C4-2B (cell line): ENCODE data around the gene MICAL3.

ENCODE experiments used
- H3K27ac ChIP-seq: fragments of 450-650 bp; 2 replicates; pipeline ENCODE4 v1.5.1; 2017
- ZFX ChIP-seq: fragments of 450-650 bp; IDR thresholded peaks from 2 replicates; pipeline ENCODE4 v1.6.1; 2017
- TF ChIP-seq, protein P1 (sequence below): fragments of 450-650 bp; conservative IDR thresholded peaks from 2 replicates; pipeline ENCODE4 v1.5.1; 2017; ENCODE audit warnings: mild to moderate bottlenecking

MICAL3 gene

DNA sequence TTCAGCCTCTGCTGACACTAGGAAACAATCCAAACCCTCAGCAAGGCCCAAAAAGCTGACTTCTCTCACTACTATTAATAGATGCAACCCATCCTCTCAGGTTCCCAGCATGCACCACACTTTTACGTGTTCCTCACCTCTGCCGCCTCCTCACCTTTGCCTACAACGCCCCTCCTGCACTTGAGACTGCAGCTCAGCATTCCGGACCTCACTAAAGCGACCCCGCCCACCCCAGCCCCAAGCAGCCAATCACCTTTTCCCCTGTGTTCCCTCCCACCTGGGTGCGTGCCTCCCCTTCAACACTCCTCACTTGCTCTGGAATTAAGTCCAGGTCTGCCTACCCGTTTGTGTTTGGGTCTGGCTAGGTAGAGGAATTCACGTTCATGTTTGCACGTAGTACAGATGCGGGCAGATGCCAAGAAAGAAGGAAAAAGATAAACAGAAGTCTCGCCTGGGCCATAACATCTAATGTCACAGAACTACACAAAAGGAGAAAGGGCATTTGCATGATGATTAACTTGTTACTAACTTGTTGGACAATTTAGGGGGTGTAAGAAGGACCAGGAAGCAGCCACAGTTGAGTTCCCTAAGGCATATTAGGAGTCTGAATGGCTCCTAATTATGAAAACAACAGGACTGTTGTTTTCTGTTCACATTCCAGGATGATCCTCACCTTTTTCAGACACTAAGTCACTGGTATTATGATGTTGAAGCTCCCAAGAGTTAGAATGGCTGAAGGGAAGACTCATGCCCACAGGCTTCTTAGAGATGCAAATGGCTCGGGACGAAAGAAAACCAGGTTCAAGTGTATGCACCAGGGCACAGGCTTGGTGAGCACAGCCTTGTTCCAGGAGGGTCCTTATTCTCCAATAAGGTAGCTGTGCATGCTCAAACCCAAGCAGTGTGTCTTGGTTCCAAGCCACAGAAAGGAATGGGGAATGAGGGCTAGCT, 102.2 kb downstream of the MICAL3 start:
- no peak for TF ChIP-seq ZFX
- TF ChIP-seq, protein P1, sequence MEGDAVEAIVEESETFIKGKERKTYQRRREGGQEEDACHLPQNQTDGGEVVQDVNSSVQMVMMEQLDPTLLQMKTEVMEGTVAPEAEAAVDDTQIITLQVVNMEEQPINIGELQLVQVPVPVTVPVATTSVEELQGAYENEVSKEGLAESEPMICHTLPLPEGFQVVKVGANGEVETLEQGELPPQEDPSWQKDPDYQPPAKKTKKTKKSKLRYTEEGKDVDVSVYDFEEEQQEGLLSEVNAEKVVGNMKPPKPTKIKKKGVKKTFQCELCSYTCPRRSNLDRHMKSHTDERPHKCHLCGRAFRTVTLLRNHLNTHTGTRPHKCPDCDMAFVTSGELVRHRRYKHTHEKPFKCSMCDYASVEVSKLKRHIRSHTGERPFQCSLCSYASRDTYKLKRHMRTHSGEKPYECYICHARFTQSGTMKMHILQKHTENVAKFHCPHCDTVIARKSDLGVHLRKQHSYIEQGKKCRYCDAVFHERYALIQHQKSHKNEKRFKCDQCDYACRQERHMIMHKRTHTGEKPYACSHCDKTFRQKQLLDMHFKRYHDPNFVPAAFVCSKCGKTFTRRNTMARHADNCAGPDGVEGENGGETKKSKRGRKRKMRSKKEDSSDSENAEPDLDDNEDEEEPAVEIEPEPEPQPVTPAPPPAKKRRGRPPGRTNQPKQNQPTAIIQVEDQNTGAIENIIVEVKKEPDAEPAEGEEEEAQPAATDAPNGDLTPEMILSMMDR = no peak
- H3K27ac ChIP-seq = peak overlapping the region; percentile 61; the same call in 1 of the 2 replicates

DNA sequence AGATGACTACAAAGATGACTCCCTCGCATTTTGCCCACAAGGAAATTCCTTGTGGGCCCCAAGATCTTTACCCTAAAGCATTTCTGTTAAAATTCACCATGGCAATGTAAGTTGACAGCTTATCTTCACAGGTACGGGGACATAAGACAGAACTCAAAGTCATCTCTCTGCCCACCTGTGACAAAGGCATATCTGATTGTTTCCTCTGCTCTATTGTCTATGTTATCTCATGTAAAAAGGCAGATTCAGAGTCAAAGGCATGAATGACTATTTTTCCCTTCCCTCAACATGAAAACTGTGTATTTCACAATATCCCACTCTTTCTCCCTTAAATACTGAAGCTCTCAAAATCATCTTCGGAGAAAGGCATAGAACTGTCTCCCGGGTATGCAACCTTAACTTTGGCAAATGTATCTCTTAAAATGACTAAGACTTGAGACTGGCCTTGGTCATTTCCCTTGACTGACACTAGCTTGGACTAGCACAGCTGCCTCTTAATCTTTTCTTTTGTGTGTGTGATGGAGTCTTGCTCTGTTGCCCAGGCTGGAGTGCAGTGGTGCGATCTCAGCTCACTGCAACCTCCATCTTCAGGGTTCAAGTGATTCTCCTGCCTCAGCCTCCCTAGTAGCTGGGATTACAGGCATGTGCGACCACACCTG, 103.2 kb downstream of the MICAL3 start:
- TF ChIP-seq, protein P1 = no peak
- no peak for TF ChIP-seq ZFX
- H3K27ac ChIP-seq = no peak overlapping the region

DNA sequence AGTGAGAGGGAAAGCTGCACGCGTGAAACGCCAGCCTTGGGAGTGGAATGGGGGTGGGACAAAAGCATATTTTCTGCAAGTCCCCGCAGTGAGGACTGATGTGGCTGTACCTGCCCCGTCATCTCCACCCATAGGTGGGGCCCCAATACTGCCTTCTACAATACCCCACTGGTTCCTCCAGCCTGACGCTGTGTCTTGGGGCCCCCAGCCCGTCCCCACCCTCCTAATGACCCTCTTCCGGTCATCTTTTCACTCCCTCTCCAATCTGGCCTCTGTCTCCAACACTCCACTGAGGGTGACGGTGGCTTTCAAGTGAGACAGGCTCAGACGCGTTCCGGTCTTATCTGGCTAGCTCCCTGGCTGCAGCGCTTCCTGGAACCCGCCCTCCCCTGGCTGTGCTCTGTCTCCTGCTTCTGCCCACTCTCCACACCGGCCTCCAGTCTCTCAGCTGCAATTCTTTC, 104.2 kb downstream of the MICAL3 start:
- no peak overlapping the region for H3K27ac ChIP-seq

DNA sequence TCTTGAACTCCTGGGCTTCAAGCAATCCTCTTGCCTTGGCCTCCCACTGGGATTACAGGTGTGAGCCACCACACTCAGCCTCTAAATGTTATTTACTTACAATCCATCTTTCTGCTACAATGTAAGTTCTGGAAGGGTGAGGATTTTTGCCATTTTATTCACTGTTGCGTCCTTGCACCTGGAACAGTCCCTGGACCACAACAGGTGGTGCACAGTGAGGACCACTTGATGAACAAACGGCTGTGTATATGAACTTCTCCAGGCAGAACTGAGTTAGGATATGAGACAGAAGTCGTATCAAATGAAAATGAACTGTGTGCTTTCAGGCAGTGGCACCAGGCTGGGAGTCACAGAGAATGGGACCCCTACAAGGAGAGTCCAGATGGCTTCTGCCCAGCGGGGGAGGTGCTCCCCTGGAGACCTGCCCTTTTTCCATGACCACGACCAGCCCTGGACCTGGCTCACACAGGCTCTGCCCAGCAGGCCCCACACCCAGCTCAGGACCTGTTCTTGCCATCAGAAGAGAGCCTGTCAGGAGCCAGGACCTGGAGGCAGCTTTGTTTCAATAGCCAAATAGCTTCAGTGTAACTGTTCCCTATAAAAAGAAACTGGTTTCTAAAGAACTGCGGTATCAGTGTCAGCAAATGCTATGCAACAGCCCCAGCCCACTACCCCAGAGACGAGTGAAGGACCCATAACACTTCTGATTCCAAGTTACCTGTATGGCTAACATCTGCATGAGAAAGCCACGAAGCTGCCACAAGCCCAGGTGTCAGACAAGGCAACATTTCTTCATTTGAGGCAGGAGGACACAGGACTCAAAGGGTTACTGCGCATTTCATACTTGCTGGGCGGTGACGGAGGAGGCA, 104.9 kb downstream of the MICAL3 start:
- no peak overlapping the region for H3K27ac ChIP-seq
- TF ChIP-seq, protein P1 = no peak
- TF ChIP-seq ZFX = no peak

More for the DNA sequence above, 104.2 kb downstream of the MICAL3 start:
- no peak for TF ChIP-seq ZFX
- TF ChIP-seq, protein P1 = no peak

DNA sequence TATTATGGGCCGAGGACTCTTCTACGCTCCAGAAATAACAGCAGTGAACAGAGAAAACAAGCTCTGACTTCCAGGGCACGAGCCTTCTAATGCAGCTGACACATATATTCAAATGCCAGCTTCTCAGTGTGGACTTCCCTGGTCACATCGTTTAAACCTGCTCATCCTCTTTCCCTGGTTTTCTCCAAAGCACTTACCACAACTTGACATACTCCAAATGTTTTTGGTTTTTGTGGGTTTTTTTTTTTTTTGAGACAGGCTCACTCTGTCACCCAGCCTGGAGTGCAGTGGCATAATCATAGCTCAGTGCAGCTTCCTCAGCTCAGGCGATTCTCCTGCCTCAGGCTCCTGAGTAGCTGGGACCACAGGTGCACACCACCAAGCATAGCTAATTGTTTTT, 105.5 kb downstream of the MICAL3 start:
- TF ChIP-seq ZFX = no peak
- TF ChIP-seq, protein P1 = no peak
- no peak overlapping the region for H3K27ac ChIP-seq

DNA sequence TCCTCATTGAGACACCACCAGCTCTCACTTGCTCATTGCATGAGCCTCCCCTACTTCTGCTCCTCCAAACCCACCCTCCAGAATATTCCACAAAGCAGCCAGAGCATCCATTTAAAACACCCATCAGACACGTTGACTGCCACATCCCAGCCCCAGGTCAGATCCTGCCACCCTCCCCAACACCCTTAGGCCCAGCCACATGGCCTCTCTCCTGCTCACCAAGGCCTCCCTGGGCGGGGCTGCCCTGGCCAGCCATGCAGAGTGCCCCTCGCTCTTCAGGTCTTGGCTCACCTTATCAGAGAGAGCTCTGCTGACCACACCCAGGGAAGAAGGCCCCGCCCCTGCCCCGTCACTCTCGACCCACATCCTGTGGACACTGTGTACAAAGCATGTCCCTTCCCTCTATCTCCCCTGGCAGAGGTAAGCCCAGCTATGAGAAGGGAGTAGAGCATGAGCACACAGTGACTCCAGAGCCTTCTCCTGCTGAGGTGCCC, 106.8 kb downstream of the MICAL3 start:
- no peak overlapping the region for H3K27ac ChIP-seq
- TF ChIP-seq, protein P1 = no peak
- TF ChIP-seq ZFX = no peak
